ENCODE measurements around the gene TMEM266.

Gene TMEM266

GRCh38 chr15:76189106-76189505 lies 129.3 kb downstream of the TMEM266 start:
- no peak for DNase-seq

DNA sequence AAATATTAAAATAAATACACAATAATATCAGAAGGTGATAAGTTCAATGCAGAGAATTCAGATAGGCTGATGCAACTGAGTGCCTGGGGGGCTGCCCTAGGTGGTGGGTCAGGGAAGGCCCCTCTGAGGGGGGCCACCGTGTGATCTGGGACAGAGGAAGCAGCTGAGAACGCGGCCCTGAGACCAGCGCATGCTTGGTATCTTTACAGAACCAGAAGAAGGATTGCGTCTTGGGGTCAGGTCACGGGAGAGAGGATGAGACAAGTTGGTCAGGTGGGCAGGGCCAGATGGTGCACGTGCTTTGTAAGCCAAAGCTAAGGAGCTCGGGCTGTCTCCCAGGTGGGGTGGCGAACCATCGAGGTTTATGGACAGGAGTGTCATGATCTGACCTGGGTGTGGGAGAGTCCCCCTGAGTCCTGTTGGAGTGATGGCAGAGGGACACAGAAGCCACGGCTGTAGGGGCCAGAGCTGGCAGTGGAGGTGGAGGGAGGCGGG lies 130.3 kb downstream of the TMEM266 start:
- DNase-seq = no peak

- peak; percentile 26 for DNase-seq
Observed at GRCh38 chr15:76190751-76191538, 131.2 kb downstream of the TMEM266 start.

DNA sequence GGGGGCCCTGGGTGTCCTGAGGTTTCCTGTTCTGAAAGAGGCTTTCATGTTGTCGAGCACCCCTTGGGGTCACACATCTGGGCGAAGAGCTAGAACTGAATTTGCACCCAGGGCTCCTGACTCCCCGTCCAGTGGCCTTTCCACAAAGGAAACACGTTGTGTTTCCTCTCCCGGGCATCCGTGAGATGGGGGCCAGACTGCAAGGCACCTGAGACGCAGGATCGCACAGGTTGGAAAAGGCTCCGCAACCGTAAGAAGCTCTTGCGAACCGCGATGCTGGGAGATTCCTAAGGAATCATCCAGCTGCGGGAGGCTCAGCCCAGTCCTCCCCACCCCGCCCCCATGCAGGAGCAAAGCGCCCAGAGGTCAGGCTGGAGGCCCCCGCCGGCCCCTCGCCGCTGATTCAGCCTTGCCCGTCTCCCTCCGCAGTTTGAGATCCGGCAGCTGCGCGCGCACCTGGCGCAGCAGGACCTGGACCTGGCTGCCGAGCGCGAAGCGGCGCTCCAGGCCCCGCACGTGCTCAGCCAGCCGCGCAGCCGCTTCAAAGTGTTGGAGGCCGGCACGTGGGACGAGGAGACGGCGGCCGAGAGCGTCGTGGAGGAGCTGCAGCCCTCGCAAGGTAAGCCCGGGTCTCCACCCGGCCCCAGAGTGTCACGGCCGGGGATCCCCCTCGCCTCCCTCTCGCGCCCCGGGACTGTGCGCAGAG lies 131.9 kb downstream of the TMEM266 start:
- no peak for DNase-seq

DNA sequence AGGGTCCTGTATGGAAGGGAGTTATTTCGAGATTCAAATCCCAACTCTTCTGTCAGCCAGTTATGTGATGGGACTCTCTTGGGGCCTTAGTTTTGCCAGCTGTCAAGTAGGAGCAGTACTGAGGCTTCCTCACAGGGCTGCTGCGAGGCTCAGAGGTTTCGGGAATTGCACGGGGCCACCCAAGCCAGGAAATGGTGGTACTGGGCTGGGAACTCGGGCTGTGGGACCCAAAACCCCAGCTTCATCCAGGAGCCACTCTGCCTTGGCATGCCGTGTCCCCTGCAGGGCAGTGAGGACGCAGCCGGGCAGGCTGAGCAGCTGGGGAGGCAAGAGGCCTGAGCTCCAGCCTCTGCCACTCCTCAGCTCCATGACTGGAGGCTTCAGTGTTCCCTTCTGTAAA lies 132.9 kb downstream of the TMEM266 start:
- DNase-seq = no peak

DNA sequence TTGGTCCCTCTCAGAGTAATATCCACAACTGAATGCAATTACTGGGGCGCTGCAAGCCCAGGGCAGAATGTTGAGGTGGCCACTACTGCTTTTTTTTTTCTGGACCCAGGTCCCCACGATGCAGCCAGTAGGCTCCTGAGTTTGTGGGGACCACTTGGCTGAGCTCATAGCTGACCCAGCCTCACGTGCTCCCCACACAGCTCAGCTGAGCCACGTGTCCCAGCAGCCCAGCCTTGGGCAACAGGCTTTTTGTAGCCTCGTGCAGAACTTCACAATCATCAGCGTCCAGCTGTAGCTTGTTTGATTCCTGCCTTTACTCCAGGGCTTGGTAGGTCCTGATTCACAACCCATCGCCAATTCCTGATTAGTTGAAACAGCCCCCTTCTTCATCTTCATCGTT lies 134.1 kb downstream of the TMEM266 start:
- no peak for DNase-seq

DNA sequence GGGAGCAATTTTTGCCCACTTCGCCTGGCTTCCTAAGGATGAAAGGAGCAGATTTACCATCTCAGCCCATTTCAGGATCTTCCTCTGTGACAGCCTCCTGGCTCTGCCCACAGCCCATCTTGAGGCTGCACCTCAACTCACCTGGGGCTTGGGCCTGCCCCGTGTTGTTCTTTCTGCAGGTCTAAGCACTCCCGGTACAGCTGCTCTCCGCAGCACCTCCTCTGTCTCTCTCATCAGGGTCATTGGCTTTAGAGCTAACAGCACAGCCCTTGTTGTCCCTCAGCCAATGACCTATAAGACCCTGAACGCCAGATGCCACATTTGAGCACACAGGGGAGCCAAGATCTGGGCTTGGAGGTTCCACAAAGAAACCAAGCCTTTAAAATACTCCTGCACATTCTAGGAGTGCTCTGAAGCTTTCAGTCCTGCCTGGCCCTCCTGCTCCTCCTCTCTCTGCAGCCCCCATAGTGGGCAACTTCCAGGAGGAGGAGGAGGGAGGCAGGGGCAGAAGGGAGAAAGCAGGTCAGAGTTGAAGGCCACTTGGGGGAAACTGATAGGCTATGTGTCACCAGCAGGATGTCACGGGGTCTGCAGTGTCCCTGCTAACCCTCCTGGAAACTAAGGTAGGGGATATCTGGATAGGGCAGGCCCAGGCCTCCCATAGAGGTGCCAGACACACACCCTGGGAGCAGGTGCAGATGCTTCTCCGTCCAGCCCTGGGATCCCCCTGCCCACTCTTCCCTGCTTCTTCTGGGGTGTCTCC lies 135.9 kb downstream of the TMEM266 start:
- no peak for DNase-seq

GRCh38 chr15:76196269-76197231 lies 136.8 kb downstream of the TMEM266 start:
- no peak for DNase-seq

- DNase-seq = no peak
Observed at GRCh38 chr15:76197703-76198455, 138.1 kb downstream of the TMEM266 start.

- DNase-seq = no peak
Observed at GRCh38 chr15:76198456-76199105, 138.8 kb downstream of the TMEM266 start.

- DNase-seq = no peak
Observed at GRCh38 chr15:76199106-76200082, 139.6 kb downstream of the TMEM266 start.

- DNase-seq = no peak
Observed at GRCh38 chr15:76200083-76200465, 140.3 kb downstream of the TMEM266 start.

- no peak for DNase-seq
Observed at GRCh38 chr15:76200641-76201105, 140.9 kb downstream of the TMEM266 start.

GRCh38 chr15:76201536-76202255 lies 141.9 kb downstream of the TMEM266 start:
- DNase-seq = no peak

DNA sequence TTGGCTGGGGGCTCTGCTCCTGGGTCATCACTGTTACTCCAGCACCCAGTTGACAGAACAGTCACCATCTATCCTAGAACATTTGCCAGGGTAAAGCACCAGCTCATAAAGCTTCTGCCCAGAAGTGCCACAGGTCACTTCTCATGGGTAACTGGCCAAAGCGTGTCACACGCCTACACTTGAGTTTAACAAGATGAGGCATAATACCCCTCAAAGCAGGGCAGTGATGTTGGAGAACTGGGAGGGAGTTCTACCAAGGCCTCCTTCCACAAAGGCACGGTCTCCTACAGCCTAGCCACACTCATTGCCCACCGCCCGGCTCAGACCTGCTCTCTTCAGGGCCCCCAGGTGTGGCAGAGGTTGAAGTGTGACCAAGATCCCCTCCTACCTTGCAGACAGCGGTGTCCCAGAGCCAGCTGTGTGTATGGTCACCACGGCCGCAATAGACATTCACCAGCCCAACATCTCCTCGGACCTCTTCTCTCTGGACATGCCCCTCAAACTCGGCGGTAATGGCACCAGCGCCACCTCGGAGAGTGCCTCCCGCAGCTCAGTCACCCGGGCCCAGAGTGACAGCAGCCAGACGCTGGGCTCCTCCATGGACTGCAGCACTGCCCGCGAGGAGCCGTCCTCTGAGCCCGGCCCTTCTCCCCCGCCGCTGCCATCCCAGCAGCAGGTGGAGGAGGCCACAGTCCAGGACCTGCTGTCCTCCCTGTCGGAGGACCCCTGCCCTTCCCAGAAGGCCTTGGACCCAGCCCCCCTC lies 143.7 kb downstream of the TMEM266 start:
- DNase-seq = no peak

GRCh38 chr15:76204109-76204845 lies 144.5 kb downstream of the TMEM266 start:
- no peak for DNase-seq

DNA sequence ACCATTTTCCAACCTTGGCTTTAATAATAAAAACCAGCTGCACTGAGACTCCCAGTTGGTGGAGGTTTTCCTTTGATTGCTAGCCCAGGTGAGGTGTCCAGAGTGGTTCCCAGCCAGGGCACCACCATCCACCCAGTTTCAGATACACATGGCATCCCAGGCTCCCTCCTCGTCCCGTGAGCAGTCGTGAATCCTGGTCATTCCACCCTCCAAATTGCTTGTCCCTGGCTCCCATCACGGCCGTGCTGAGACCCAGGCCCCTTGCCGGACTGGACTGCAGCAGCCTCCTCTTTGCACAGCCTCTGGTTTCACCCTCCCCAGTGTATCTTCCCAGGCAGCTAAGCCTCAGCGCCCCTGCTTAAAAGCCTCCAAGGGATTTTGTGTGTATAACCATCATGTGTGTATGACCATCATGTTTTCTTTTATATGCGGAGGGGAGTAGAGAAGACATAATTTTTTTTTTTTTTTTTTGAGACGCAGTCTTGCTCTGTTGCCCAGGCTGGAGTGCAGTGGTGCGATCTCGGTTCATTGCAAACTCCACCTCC lies 145.2 kb downstream of the TMEM266 start:
- DNase-seq = no peak
